Body of pancreas (tissue), 4 donors: ENCODE data around the gene PDLIM5. TPM values are rescaled to one million over a fixed set of nuclear protein-coding genes. Genes with fewer than 3 reads are reported as not detected.

Source experiments
- ATAC-seq: fragments of 150-250 bp; one replicate; pipeline ENCODE4 v1.9.1; 2016
- DNase-seq, 4 donors: peaks; one replicate each; pipeline ENCODE4 v3.0.0-alpha.2; 2019
- H3K27ac ChIP-seq, 4 donors: fragments of 200-600 bp; sonication (generic); 1 replicate in 3 of 4; 2 replicates in 1 of 4; pipeline versions ENCODE4 v1.5.1 to v1.6.1; 2016 to 2019; ENCODE audit warnings: mild to moderate bottlenecking in 1 of 4, mixed read lengths in 1 of 4, moderate library complexity in 1 of 4
- H3K27me3 ChIP-seq, 2 donors: fragments of 200-600 bp; sonication (generic); one replicate each; pipeline ENCODE4 v1.6.0; 2016; ENCODE audit warnings: mild to moderate bottlenecking in 1 of 2
- H3K36me3 ChIP-seq, 2 donors: fragments of 200-600 bp; sonication (generic); replicated peaks in 1 of 2; 2 replicates each; pipeline ENCODE4 v1.5.1; 2016; ENCODE audit warnings: low read depth in 2 of 2; ENCODE audit not compliant: insufficient read depth in 1 of 2
- H3K4me1 ChIP-seq: fragments of 200-600 bp; sonication (generic); one replicate; pipeline ENCODE4 v1.6.0; 2016
- H3K4me3 ChIP-seq, 2 donors: fragments of 200-600 bp; sonication (generic); 1 replicate in 1 of 2; 2 replicates in 1 of 2; pipeline ENCODE4 v1.5.1; 2016 to 2019
- H3K9me3 ChIP-seq, 3 donors: fragments of 200-600 bp; sonication (generic); 1 replicate in 2 of 3; 2 replicates in 1 of 3; pipeline ENCODE4 v1.5.1; 2016
- POLR2A ChIP-seq, 3 donors: fragments of 450-650 bp; IDR thresholded peaks; one replicate each; pipeline ENCODE4 v1.6.1; 2016; ENCODE audit warnings: antibody characterized with exemption in 3 of 3, mild to moderate bottlenecking in 2 of 3
- WGBS, 2 donors: methylation state at CpG; one replicate each; pipeline ENCODE4 v1.1.5; 2017; 5-methylcytosine and 5-hydroxymethylcytosine counted together
- intact Hi-C: fragments of 100-400 bp; cut with DNase I; formaldehyde crosslinking; loops from one replicate; pipeline ENCODE4 v1.15.1; 2023
- total RNA-seq, 2 donors: library from RNA; depleted of rRNA; stranded (reverse); fragments of >200 nt; gene quantifications; one replicate each; pipeline ENCODE4 v1.1.0, GENCODE V29; 2016
- TF ChIP-seq, protein P1 (sequence below), 7 experiments: fragments of 450-650 bp in 4 of 7; fragments of 200-600 bp in 3 of 7; sonication (generic) in 3 of 7; IDR thresholded peaks; one replicate each; pipeline ENCODE4 v1.5.1; 2016 to 2019; ENCODE audit warnings: antibody characterized with exemption in 7 of 7

PDLIM5 gene
- total RNA-seq, 2 donors from 2014 or later, result 44.2 to 70.3 TPM

DNA sequence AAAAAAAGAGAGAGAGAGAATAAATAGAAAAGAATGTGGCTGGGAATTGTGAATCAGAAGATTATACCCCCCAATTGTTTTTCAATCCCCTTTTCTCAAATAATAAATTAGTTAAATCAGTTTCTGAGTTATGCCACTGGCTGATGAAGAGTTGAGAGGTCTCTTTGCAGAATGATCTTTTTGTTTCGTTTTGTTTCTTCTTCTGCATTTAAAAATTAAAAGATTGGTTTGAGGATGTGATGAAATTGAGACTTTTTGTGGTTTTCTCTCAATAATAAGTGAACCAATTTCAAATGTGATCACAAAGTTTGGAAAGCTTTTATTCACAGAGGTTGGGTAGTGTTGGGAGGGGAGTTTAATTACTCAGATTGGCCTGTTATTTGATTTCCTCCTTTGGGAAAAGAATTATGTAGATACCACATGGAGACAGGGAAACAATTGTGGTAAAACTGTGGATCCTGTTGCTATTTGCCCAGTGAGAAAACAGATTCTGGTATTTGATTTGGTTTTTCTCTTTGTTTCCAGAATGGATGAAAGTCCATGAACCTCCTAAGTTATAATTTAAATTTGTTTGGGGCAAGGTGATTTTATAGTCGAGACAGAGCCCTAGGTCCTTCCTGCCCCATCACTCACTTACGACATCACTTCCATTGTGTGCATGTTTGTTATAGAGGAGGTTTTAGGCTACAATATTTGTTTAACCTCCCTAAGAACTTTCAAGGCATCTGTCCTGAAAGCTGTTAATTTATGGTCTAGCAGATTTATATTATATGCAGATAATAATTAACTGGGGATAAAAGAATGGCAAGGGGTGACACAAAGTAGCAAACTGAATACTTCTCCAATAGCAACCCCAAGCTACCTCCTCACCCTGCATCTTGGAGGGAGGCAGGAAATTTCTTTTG, 214.0 kb downstream of the PDLIM5 start:
- Histone ChIP-seq H3K4me3 (no peak overlapping the region), H3K36me3 (peaks cover 0 to 3% of the 10 kb centered on the region in 2 donors), H3K4me1 (peaks cover 16% of the 10 kb centered on the region), H3K9me3 (no peaks in the 10 kb centered on the region), H3K27ac (no peak overlapping the region), H3K27me3 (no peaks in the 10 kb centered on the region)
- intact Hi-C loops, result no loop called here
- TF ChIP-seq, protein P1, sequence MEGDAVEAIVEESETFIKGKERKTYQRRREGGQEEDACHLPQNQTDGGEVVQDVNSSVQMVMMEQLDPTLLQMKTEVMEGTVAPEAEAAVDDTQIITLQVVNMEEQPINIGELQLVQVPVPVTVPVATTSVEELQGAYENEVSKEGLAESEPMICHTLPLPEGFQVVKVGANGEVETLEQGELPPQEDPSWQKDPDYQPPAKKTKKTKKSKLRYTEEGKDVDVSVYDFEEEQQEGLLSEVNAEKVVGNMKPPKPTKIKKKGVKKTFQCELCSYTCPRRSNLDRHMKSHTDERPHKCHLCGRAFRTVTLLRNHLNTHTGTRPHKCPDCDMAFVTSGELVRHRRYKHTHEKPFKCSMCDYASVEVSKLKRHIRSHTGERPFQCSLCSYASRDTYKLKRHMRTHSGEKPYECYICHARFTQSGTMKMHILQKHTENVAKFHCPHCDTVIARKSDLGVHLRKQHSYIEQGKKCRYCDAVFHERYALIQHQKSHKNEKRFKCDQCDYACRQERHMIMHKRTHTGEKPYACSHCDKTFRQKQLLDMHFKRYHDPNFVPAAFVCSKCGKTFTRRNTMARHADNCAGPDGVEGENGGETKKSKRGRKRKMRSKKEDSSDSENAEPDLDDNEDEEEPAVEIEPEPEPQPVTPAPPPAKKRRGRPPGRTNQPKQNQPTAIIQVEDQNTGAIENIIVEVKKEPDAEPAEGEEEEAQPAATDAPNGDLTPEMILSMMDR (IDR thresholded peaks at IDR 0.05), result no peak
- TF ChIP-seq POLR2A (IDR thresholded peaks at IDR 0.05), result no peak
- ATAC-seq, result no peak
- no peak for DNase-seq
- WGBS, 2 donors, result 64 to 73% methylated on average over 3 of the region's 3 CpGs

DNA sequence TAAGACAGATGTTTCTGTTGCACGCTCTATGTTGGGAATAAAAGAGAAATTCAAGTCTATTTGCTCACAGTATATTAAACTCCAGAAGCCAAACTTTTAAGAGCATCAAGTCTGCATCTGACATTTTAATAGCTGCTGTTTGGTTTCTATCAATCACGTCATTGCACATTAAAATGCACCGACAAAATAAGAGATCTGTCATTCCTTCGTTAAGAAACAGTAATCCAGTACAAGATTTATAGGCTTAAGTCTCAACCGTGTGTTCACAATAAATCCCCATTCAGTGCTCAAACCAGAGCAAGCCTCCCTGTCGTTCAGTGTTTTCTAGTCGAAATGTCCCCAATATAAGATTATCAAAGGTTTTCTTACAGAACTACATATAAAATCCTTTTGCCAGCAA, 217.0 kb downstream of the PDLIM5 start:
- intact Hi-C loops, result no loop called here
- Histone ChIP-seq H3K9me3 (no peaks in the 10 kb centered on the region), H3K4me3 (no peak overlapping the region), H3K4me1 (peaks cover 23% of the 10 kb centered on the region), H3K36me3 (no peaks in the 10 kb centered on the region), H3K27ac (no peak overlapping the region), H3K27me3 (no peaks in the 10 kb centered on the region)
- DNase-seq (no peak), ATAC-seq (no peak)
- no peak for TF ChIP-seq POLR2A (IDR thresholded peaks at IDR 0.05)
- TF ChIP-seq, protein P1 (IDR thresholded peaks at IDR 0.05), result no peak
- 82 to 84% methylated on average over 7 of the region's 7 CpGs for WGBS, 2 donors

DNA sequence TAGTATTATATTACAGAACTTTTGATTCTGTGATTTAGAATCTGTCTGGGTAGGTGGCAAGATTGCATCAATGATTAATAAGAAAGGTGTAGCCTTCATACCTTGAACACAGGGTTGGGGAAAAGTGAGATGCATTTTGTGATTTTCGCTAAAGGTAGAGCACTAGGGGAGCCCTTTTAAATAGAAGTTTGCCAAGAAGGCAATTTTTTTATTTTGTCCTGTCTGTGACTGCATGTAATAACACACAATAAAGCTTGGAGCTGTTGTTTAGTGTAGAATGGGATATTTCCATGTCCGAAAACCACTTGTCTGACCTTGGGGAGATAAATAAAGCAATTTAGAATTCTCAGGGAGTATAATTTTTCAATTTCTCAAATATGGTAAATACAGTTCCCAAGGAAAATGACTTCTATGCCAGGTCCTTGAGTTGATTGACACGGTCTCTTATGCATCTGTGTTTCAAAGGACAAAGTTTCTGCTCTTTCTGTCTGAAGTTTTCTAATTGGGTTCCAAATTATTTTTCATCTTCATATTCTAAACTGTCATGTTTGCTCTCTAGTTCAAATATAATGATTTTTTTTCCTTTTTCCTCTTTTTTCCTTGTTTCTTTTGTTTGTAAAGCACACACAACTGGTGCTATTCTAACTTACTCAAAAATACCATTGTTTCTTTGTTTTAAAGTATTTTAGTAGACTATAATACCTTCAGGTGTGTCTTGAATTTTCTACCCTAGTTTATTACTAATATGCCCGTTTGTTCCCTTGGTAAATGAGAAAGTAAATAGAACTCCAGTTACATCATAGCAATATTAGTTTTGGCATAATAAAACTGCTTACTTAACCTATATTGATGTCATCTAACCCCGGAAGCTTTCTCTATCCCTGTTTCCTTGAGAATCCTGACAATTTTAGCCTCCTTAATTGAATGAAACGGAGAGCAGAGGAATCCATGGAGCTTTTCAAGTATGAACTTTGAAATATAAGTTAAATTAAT, 218.2 kb downstream of the PDLIM5 start:
- H3K36me3 ChIP-seq, result no peaks in the 10 kb centered on the region
- H3K4me1 ChIP-seq, result peaks cover 23% of the 10 kb centered on the region
- TF ChIP-seq POLR2A (IDR thresholded peaks at IDR 0.05), result no peak
- TF ChIP-seq, protein P1 (IDR thresholded peaks at IDR 0.05), result peak in 2 of 7 experiments; percentile 12 to 14
- no peaks in the 10 kb centered on the region for H3K27me3 ChIP-seq
- H3K27ac ChIP-seq, result peak overlapping the region in 3 of 4 donors; percentile 13 to 63 (median 33)
- no peaks in the 10 kb centered on the region for H3K9me3 ChIP-seq
- DNase-seq (no peak), ATAC-seq (peak; percentile 89)
- 40 to 41% methylated on average over 6 of the region's 6 CpGs for WGBS, 2 donors
- intact Hi-C loops, result no loop called here
- H3K4me3 ChIP-seq, result no peak overlapping the region

DNA sequence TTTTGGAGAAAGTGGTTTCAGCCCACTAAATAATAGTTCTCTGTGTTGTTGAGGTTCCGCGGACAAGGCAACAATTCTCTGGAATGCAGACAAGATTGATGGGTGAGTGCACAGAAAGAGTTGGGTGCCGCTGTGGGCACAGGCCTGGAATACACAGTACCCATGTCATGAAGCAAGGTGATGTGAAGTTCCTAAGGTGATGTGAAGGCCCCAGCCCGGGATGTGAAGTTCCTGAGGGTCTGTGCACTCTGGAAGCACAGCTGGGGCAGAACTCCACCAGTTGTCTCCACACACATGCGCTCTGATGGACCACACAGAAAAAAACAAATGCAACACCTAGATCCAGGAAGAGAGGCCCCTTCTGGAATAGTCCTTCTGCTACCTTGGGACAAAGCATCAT, 219.4 kb downstream of the PDLIM5 start:
- Histone ChIP-seq H3K27me3 (no peaks in the 10 kb centered on the region), H3K36me3 (no peaks in the 10 kb centered on the region), H3K9me3 (no peaks in the 10 kb centered on the region), H3K4me3 (no peak overlapping the region), H3K4me1 (peaks cover 23% of the 10 kb centered on the region), H3K27ac (peak overlapping the region in 1 of 4 donors; percentile 13)
- DNase-seq, result no peak
- no peak for TF ChIP-seq POLR2A (IDR thresholded peaks at IDR 0.05)
- TF ChIP-seq, protein P1 (IDR thresholded peaks at IDR 0.05), result no peak
- ATAC-seq, result no peak
- WGBS, 2 donors, result 68 to 69% methylated on average over 5 of the region's 5 CpGs
- intact Hi-C loops, result no loop called here
